Measurements from ENCODE around the gene LMF1.

LMF1 gene

GRCh38 chr16:1000608-1001007, 29.8 kb upstream of the LMF1 start:
- H3K36me3 ChIP-seq = no peaks in the 10 kb centered on the region
- no peak for DNase-seq
- TF ChIP-seq CTCF (IDR thresholded peaks at IDR 0.05; ENCODE audit: low read depth, low read length) = no peak
- no peak overlapping the region for H3K27ac ChIP-seq
- peaks cover 13% of the 10 kb centered on the region for H3K9me3 ChIP-seq (ENCODE audit: severe bottlenecking)
- no peak overlapping the region for H3K4me3 ChIP-seq (ENCODE audit: low read depth, low read length)
- H3K27me3 ChIP-seq (ENCODE audit: insufficient read depth, low read depth, severe bottlenecking) = peaks cover 11% of the 10 kb centered on the region

GRCh38 chr16:999677-1000076, 28.9 kb upstream of the LMF1 start:
- peaks cover 11% of the 10 kb centered on the region for H3K27me3 ChIP-seq (ENCODE audit: insufficient read depth, low read depth, severe bottlenecking)
- TF ChIP-seq CTCF (IDR thresholded peaks at IDR 0.05; ENCODE audit: low read depth, low read length) = no peak
- H3K36me3 ChIP-seq = no peaks in the 10 kb centered on the region
- no peak overlapping the region for H3K27ac ChIP-seq
- H3K4me3 ChIP-seq (ENCODE audit: low read depth, low read length) = no peak overlapping the region
- no peak for DNase-seq
- H3K9me3 ChIP-seq (ENCODE audit: severe bottlenecking) = peaks cover 23% of the 10 kb centered on the region

- Histone ChIP-seq H3K27me3 (ENCODE audit: insufficient read depth, low read depth, severe bottlenecking) (peaks cover 11% of the 10 kb centered on the region), H3K9me3 (ENCODE audit: severe bottlenecking) (peaks cover 26% of the 10 kb centered on the region), H3K4me3 (ENCODE audit: low read depth, low read length) (no peak overlapping the region), H3K27ac (no peak overlapping the region), H3K36me3 (no peaks in the 10 kb centered on the region)
- no peak for TF ChIP-seq CTCF (IDR thresholded peaks at IDR 0.05; ENCODE audit: low read depth, low read length)
- no peak for DNase-seq
Measured at GRCh38 chr16:998615-999014, 27.8 kb upstream of the LMF1 start.

- peaks cover 26% of the 10 kb centered on the region for H3K9me3 ChIP-seq (ENCODE audit: severe bottlenecking)
- peaks cover 11% of the 10 kb centered on the region for H3K27me3 ChIP-seq (ENCODE audit: insufficient read depth, low read depth, severe bottlenecking)
Measured at GRCh38 chr16:998211-998610, 27.4 kb upstream of the LMF1 start.

GRCh38 chr16:997440-998051, 26.8 kb upstream of the LMF1 start:
- peaks cover 11% of the 10 kb centered on the region for H3K27me3 ChIP-seq (ENCODE audit: insufficient read depth, low read depth, severe bottlenecking)
- no peak for TF ChIP-seq CTCF (IDR thresholded peaks at IDR 0.05; ENCODE audit: low read depth, low read length)
- no peak overlapping the region for H3K4me3 ChIP-seq (ENCODE audit: low read depth, low read length)
- no peak for DNase-seq
- H3K9me3 ChIP-seq (ENCODE audit: severe bottlenecking) = peaks cover 26% of the 10 kb centered on the region
- no peak overlapping the region for H3K27ac ChIP-seq
- no peaks in the 10 kb centered on the region for H3K36me3 ChIP-seq

More at GRCh38 chr16:998211-998610, 27.4 kb upstream of the LMF1 start:
- no peak for DNase-seq
- Histone ChIP-seq H3K36me3 (no peaks in the 10 kb centered on the region), H3K27ac (no peak overlapping the region), H3K4me3 (ENCODE audit: low read depth, low read length) (no peak overlapping the region)
- TF ChIP-seq CTCF (IDR thresholded peaks at IDR 0.05; ENCODE audit: low read depth, low read length) = no peak

GRCh38 chr16:996681-997080, 25.9 kb upstream of the LMF1 start:
- Histone ChIP-seq H3K27me3 (ENCODE audit: insufficient read depth, low read depth, severe bottlenecking) (peaks cover 11% of the 10 kb centered on the region), H3K27ac (no peak overlapping the region), H3K36me3 (no peaks in the 10 kb centered on the region), H3K4me3 (ENCODE audit: low read depth, low read length) (no peak overlapping the region), H3K9me3 (ENCODE audit: severe bottlenecking) (peaks cover 25% of the 10 kb centered on the region)
- no peak for DNase-seq
- no peak for TF ChIP-seq CTCF (IDR thresholded peaks at IDR 0.05; ENCODE audit: low read depth, low read length)
